GM06990 (cell line): ENCODE data around the gene PACRG.

ENCODE experiments used
- DNase-seq: peaks from one replicate; pipeline ENCODE4 v3.0.0-alpha.2; 2011; ENCODE audit not compliant: insufficient read length; ENCODE audit errors: extremely low read depth
- H3K27me3 ChIP-seq: replicated peaks from 2 replicates; pipeline ENCODE4 v1.6.0; 2011; ENCODE audit warnings: low read length; ENCODE audit not compliant: control insufficient read depth, insufficient read depth
- H3K36me3 ChIP-seq: 2 replicates; pipeline ENCODE4 v1.5.1; 2011; ENCODE audit warnings: low read length; ENCODE audit not compliant: control insufficient read depth, insufficient read depth
- H3K4me3 ChIP-seq: replicated peaks from 2 replicates; pipeline ENCODE4 v1.5.1; 2011; ENCODE audit warnings: low read depth, mild to moderate bottlenecking, control low read depth, low read length
- TF ChIP-seq, protein P1 (sequence below): IDR thresholded peaks from 2 replicates; pipeline ENCODE4 v1.5.1; 2011; ENCODE audit warnings: low read length, control low read depth, mild to moderate bottlenecking, inconsistent platforms; ENCODE audit not compliant: insufficient read depth, poor library complexity, severe bottlenecking

Gene PACRG

DNA sequence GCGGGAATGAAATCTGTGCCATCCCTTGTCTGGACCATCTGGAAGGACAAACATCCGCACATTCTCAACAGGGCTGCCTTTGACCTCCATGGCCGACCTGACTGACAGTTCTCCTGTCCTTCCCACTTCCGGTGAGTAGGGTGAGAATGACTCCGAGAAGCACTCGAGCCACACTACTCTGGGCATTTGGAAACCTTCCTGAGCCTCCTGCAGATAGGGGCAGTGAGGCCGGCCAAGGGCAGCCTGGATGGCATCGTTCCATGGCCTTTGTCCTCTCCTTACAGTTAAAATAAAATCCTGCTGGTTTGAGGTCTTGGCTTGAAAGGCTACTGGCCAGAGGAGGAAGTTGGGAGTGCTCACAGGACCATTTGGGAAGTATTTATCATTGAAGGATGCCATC is 615.8 kb downstream of the PACRG start:
- no peak for DNase-seq
- TF ChIP-seq, protein P1, sequence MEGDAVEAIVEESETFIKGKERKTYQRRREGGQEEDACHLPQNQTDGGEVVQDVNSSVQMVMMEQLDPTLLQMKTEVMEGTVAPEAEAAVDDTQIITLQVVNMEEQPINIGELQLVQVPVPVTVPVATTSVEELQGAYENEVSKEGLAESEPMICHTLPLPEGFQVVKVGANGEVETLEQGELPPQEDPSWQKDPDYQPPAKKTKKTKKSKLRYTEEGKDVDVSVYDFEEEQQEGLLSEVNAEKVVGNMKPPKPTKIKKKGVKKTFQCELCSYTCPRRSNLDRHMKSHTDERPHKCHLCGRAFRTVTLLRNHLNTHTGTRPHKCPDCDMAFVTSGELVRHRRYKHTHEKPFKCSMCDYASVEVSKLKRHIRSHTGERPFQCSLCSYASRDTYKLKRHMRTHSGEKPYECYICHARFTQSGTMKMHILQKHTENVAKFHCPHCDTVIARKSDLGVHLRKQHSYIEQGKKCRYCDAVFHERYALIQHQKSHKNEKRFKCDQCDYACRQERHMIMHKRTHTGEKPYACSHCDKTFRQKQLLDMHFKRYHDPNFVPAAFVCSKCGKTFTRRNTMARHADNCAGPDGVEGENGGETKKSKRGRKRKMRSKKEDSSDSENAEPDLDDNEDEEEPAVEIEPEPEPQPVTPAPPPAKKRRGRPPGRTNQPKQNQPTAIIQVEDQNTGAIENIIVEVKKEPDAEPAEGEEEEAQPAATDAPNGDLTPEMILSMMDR: no peak
- Histone ChIP-seq H3K27me3 (no peaks in the 10 kb centered on the region), H3K36me3 (no peaks in the 10 kb centered on the region), H3K4me3 (no peak overlapping the region)

DNA sequence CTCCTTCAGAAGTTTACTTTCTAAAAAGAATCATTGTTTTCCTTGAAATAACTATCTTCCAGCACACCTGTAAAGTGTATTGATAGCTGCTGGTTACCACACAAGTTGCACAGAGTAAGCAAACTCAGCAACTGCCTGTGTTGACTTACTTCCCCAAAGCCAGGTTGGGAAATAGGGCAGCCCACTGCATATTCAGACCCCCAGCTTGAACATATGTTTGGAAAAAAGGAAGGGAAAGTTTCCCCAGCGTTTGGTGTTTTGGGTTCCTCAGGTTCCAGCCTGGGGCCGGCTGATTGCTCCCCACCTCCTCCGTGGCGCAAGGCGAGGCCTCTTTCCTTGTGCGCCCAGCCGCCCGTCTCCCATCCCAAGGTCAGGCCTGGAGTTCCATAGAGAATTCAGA is 616.6 kb downstream of the PACRG start:
- Histone ChIP-seq H3K36me3 (no peaks in the 10 kb centered on the region), H3K4me3 (no peak overlapping the region), H3K27me3 (no peaks in the 10 kb centered on the region)
- no peak for DNase-seq
- TF ChIP-seq, protein P1: no peak

DNA sequence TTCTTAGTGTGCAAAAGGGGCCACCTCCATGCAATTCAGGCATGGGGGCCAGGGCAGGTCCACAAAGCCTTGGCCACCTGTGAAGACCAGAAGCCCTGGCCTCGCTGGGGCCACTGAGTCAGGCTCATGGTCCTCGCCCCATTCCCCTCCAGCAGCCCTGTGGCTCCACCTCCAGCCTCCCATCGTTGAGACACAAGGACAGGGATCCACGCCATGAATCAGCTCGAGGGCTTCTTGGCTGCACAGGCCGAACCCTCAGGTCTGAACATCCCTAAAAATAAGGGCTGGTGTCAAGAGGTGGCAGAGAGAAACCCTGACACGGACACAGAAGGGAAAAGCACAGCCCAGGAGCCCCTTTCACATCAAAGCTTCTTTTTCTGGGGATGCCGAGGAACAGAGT is 618.2 kb downstream of the PACRG start:
- no peak for DNase-seq
- Histone ChIP-seq H3K36me3 (no peaks in the 10 kb centered on the region), H3K4me3 (no peak overlapping the region), H3K27me3 (no peaks in the 10 kb centered on the region)
- TF ChIP-seq, protein P1: no peak

DNA sequence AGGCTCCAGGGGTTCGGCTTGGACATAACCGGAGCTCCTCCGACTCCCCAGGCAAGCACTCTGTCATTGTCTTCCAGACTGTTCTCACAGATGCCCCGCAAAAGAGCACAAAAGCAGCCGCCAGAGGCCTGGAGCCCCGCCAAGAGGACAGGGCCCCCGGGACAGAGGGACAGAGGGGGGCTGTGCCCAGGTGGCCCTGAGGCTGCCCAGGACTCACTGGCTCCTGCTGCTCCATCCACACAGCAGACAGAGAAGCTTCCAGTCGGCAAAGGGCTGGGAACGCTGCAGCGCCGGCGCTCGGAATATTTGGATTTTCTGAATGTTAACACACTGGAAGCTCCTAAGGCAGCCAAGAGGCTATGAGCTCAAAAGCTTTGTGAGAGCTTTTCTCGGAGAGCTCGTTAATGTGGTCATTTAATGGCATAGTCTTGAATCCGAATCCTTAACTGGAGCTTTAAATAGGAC is 618.8 kb downstream of the PACRG start:
- Histone ChIP-seq H3K36me3 (no peaks in the 10 kb centered on the region), H3K27me3 (no peaks in the 10 kb centered on the region), H3K4me3 (no peak overlapping the region)
- TF ChIP-seq, protein P1: no peak
- DNase-seq: no peak

DNA sequence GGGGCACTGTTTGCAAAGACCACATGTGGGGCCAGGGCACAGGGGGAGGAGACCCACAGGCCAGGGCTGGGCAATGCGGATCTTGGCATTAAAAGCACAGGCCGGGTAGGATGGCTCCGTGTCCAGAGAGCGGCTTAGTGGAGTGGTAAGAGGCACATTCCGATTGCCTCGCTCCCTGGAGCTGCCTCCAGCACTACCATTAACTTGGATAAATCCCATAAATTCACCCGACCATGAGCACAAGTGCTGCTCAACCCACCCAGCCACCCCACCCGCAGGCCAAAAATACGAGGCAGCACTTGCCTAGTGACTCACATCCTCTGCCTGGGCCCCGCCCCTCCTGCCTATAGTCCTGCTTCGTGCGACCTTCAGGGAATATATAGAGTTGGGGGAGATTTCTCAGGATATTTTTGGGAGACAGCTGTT is 619.3 kb downstream of the PACRG start:
- Histone ChIP-seq H3K27me3 (no peaks in the 10 kb centered on the region), H3K36me3 (no peaks in the 10 kb centered on the region), H3K4me3 (no peak overlapping the region)
- TF ChIP-seq, protein P1: no peak
- no peak for DNase-seq
